LNCAP (cell line): ENCODE data around the gene RGS3.

Experiments
- TF ChIP-seq, protein P1 (sequence below): fragments of 450-650 bp; IDR thresholded peaks from 2 replicates; pipeline ENCODE4 v1.5.1; 2017; ENCODE audit warnings: mild to moderate bottlenecking

Gene RGS3

GRCh38 chr9:113463418-113464285, at the start of gene RGS3:
Gene RGS3, plus strand, starts transcription at chr9:113463727. Its CDS starts 76 bp downstream, at chr9:113463803.
- TF ChIP-seq, protein P1, sequence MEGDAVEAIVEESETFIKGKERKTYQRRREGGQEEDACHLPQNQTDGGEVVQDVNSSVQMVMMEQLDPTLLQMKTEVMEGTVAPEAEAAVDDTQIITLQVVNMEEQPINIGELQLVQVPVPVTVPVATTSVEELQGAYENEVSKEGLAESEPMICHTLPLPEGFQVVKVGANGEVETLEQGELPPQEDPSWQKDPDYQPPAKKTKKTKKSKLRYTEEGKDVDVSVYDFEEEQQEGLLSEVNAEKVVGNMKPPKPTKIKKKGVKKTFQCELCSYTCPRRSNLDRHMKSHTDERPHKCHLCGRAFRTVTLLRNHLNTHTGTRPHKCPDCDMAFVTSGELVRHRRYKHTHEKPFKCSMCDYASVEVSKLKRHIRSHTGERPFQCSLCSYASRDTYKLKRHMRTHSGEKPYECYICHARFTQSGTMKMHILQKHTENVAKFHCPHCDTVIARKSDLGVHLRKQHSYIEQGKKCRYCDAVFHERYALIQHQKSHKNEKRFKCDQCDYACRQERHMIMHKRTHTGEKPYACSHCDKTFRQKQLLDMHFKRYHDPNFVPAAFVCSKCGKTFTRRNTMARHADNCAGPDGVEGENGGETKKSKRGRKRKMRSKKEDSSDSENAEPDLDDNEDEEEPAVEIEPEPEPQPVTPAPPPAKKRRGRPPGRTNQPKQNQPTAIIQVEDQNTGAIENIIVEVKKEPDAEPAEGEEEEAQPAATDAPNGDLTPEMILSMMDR: no peak

DNA sequence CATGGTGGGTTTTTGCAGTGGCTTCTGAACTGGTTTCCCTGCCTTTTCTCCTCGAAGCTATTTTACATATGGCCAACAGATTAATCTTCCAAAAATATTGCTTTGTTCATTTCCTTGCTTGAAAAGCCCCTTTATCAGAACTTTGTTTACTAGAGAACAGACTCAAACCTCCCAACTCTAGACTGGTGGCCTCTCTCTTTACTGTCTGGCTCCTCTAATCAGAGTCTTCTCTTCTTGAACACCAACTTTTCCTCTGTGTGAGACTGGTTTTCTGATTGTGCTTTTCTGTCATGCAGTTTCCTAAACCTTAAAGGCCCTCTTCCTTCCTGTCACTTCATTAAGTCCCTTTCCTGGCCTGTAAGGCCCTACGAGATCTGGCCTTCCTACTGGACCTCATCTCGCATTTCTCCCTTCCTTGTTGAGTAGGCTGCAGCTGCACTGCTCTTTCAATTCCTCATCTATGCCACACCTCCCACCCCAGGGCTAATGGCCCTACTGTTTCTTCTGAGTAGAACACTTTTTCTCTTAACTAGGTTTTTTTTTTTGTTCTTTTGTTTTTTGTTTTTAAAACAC, 47.3 kb upstream of the RGS3 start:
- TF ChIP-seq, protein P1: no peak

DNA sequence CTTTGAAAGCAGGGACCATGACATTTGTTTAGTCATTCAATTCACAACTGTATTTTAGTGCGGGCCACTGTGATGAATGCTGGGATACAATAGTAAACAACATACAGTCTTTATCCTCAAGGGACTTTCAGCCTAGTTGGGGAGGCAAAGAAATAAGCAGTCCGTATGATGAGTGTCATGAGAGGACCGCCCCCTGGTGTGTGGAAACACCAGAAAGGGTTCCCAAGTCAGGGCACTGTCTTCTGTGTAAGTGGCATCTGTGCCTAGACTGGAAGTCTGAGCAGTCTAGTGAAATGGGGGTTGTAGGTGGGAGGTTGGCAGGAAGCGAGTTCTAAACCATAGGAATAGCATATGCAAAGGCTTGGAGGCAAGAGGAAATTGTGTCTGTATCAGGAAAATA, 46.2 kb upstream of the RGS3 start:
- TF ChIP-seq, protein P1: no peak

DNA sequence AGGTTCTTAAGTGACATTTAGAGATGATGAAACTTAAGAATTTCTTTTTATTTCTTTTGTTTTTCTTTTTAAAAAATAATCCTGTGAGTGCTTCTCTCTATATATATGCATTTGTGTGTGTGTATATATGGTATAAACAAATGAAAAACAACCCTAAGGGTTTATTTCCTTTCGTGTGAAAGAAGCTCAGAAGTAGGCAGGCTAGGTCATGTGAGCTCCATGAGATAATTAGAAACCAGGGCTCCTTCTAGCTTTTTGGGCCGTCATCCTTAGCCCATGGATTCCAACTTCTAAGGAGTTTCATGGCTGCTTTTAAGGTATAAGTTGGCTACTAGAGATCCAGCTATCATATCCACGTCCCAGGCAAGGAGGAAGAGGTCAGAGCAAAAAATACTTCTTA, 41.8 kb upstream of the RGS3 start:
- TF ChIP-seq, protein P1: no peak

GRCh38 chr9:113425072-113425471, 38.5 kb upstream of the RGS3 start:
- TF ChIP-seq, protein P1: no peak

- TF ChIP-seq, protein P1: no peak
Measured at GRCh38 chr9:113426701-113427100, 36.8 kb upstream of the RGS3 start.

DNA sequence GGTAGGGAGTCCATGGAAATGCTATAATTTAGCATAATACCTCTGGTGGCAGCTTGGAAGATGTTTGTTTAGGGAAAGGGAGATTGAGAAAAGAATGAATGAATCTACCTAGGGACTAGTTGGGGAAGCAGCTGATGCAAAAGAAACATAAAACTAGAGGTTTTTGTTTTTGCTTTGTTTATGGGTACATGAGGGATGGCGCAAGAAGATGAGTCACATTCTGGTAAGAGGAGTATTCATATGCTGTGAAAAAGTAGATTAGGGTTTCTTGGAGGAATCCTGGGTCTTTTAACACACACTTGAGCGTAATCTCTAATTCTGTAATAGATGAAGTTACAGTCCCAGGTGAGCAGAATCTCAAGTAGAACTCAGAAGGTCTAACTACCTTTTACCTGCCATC, 35.9 kb upstream of the RGS3 start:
- TF ChIP-seq, protein P1: no peak
